Urinary bladder (tissue), 4 donors: ENCODE data around the gene ALDH16A1. TPM values are rescaled to one million over a fixed set of nuclear protein-coding genes. Genes with fewer than 3 reads are reported as not detected.

Experiments used
- DNase-seq: peaks from one replicate; pipeline ENCODE4 v3.0.0-alpha.2; 2015; ENCODE audit errors: extremely low spot score
- H3K27ac ChIP-seq: one replicate; pipeline ENCODE4 v1.5.1; 2013; ENCODE audit warnings: low read depth, mild to moderate bottlenecking, moderate library complexity
- H3K36me3 ChIP-seq: one replicate; pipeline ENCODE4 v1.6.1; 2013; ENCODE audit warnings: mild to moderate bottlenecking, moderate library complexity; ENCODE audit not compliant: insufficient read depth
- H3K4me1 ChIP-seq: one replicate; pipeline ENCODE4 v1.6.1; 2013; ENCODE audit warnings: mild to moderate bottlenecking, moderate library complexity; ENCODE audit not compliant: insufficient read depth
- H3K4me3 ChIP-seq: one replicate; pipeline ENCODE4 v1.5.1; 2013; ENCODE audit warnings: low read depth, low read length
- WGBS: extraction: QIAGEN DNeasy Blood & Tissue Kit; methylation state at CpG from one replicate; pipeline ENCODE4 v1.1.7; 2013; 5-methylcytosine and 5-hydroxymethylcytosine counted together
- polyA plus RNA-seq: library from polyadenylated mRNA; stranded (reverse); fragments of 200-250 nt; gene quantifications from one replicate; pipeline ENCODE4 v1.2.3, GENCODE V29; 2013
- total RNA-seq: library from RNA; depleted of rRNA; stranded (reverse); fragments of >200 nt; gene quantifications from one replicate; pipeline ENCODE4 v1.2.3, GENCODE V29; 2014
- donor health status: healthy with polysubstance abuse.
- donor health status: healthy.

ALDH16A1 gene
- total and polyA plus RNA-seq, 2 donors, result 14.2 to 34.7 TPM

GRCh38 chr19:49488046-49488862, 35.2 kb downstream of the ALDH16A1 start:
- Histone ChIP-seq H3K4me1 (peaks cover 2% of the 10 kb centered on the region), H3K36me3 (peaks cover 2% of the 10 kb centered on the region), H3K27ac (peak overlapping the region; percentile 84), H3K4me3 (peak overlapping the region; percentile 89)
- no peak for DNase-seq
- WGBS, result 1% methylated on average over 26 of the region's 26 CpGs

GRCh38 chr19:49488863-49489537, 36.0 kb downstream of the ALDH16A1 start:
- 24% methylated on average over 15 of the region's 15 CpGs for WGBS
- H3K4me1 ChIP-seq, result peaks cover 2% of the 10 kb centered on the region
- H3K27ac ChIP-seq, result no peak overlapping the region
- no peak for DNase-seq
- peak overlapping the region; percentile 89 for H3K4me3 ChIP-seq
- H3K36me3 ChIP-seq, result peaks cover 2% of the 10 kb centered on the region

- Histone ChIP-seq H3K4me1 (peaks cover 2% of the 10 kb centered on the region), H3K27ac (no peak overlapping the region), H3K36me3 (peaks cover 2% of the 10 kb centered on the region), H3K4me3 (no peak overlapping the region)
- no peak for DNase-seq
- WGBS, result 68% methylated on average over 15 of the region's 15 CpGs
These were observed 36.7 kb downstream of the ALDH16A1 start for GRCh38 chr19:49489601-49490167.

- 85% methylated on average over 27 of the region's 27 CpGs for WGBS
- Histone ChIP-seq H3K4me3 (no peak overlapping the region), H3K36me3 (peaks cover 2% of the 10 kb centered on the region), H3K27ac (no peak overlapping the region), H3K4me1 (peaks cover 2% of the 10 kb centered on the region)
- DNase-seq, result no peak
These were observed 37.4 kb downstream of the ALDH16A1 start for GRCh38 chr19:49490287-49491029.

GRCh38 chr19:49491030-49491803, 38.2 kb downstream of the ALDH16A1 start:
- no peak for DNase-seq
- peaks cover 2% of the 10 kb centered on the region for H3K36me3 ChIP-seq
- no peak overlapping the region for H3K27ac ChIP-seq
- no peak overlapping the region for H3K4me3 ChIP-seq
- WGBS, result 76% methylated on average over 17 of the region's 17 CpGs
- H3K4me1 ChIP-seq, result peaks cover 2% of the 10 kb centered on the region

- DNase-seq, result no peak
- Histone ChIP-seq H3K36me3 (peaks cover 2% of the 10 kb centered on the region), H3K4me1 (peaks cover 2% of the 10 kb centered on the region), H3K4me3 (no peak overlapping the region), H3K27ac (no peak overlapping the region)
- 63% methylated on average over 7 of the region's 7 CpGs for WGBS
These were observed 39.0 kb downstream of the ALDH16A1 start for GRCh38 chr19:49491804-49492572.

- no peak overlapping the region for H3K4me3 ChIP-seq
- H3K36me3 ChIP-seq, result peaks cover 2% of the 10 kb centered on the region
- DNase-seq, result no peak
- peaks cover 2% of the 10 kb centered on the region for H3K4me1 ChIP-seq
- 53% methylated on average over 12 of the region's 12 CpGs for WGBS
- no peak overlapping the region for H3K27ac ChIP-seq
These were observed 39.8 kb downstream of the ALDH16A1 start for GRCh38 chr19:49492573-49493405.

GRCh38 chr19:49496574-49497008, 43.6 kb downstream of the ALDH16A1 start:
- DNase-seq, result no peak
- Histone ChIP-seq H3K27ac (peak overlapping the region; percentile 88), H3K4me3 (peak overlapping the region; percentile 75), H3K36me3 (no peaks in the 10 kb centered on the region), H3K4me1 (no peaks in the 10 kb centered on the region)
- under 1% methylated on average over 11 of the region's 11 CpGs for WGBS

- Histone ChIP-seq H3K27ac (peak overlapping the region; percentile 88), H3K4me3 (peak overlapping the region; percentile 75), H3K4me1 (no peaks in the 10 kb centered on the region), H3K36me3 (no peaks in the 10 kb centered on the region)
- 24% methylated on average over 22 of the region's 22 CpGs for WGBS
- no peak for DNase-seq
These were observed 44.2 kb downstream of the ALDH16A1 start for GRCh38 chr19:49497047-49497788.

- H3K4me1 ChIP-seq, result no peaks in the 10 kb centered on the region
- no peaks in the 10 kb centered on the region for H3K36me3 ChIP-seq
- H3K4me3 ChIP-seq, result no peak overlapping the region
- 91% methylated on average over 12 of the region's 12 CpGs for whole genome bisulfite sequencing
- H3K27ac ChIP-seq, result peak overlapping the region; percentile 46
- no peak for DNase-seq
These were observed 44.7 kb downstream of the ALDH16A1 start for GRCh38 chr19:49497789-49498103.

- WGBS, result 80% methylated on average over 7 of the region's 7 CpGs
- Histone ChIP-seq H3K4me3 (no peak overlapping the region), H3K27ac (no peak overlapping the region), H3K36me3 (no peaks in the 10 kb centered on the region), H3K4me1 (no peaks in the 10 kb centered on the region)
- no peak for DNase-seq
These were observed 45.5 kb downstream of the ALDH16A1 start for GRCh38 chr19:49498475-49498874.
